ENCODE data around the gene P2RX1. TPM values are rescaled to one million over a fixed set of nuclear protein-coding genes. Genes with fewer than 3 reads are reported as not detected.

Gene P2RX1
- total and polyA plus RNA-seq, 2 donors, result 3.6 to 6.0 TPM

DNA sequence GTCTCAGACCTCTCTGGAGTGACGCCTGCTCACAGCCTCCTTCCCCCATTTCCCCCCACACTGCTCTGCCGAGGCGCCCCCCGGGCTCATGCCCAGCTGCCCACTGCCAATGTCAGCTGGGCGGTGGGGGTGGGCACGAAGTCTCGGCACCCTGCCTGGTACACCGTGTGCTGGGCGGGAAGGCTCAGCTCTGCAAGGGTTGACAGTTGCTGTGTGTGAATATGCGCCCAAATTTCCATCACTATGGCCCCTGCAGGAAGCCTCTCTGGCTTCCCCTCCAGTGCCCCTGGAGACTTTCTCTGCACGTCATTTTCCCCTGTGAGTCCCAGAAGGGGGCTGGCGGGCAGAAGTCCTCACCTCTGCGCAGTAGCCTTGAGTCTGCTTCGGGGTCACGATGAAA, 11.8 kb downstream of the P2RX1 start:
- Histone ChIP-seq H3K4me3 (ENCODE audit: low read length in 2 of 2) (no peak overlapping the region), H3K4me1 (ENCODE audit: control insufficient read depth in 2 of 2, insufficient read depth in 2 of 2, low read length in 2 of 2) (peaks cover 0 to 42% of the 10 kb centered on the region in 2 donors)

DNA sequence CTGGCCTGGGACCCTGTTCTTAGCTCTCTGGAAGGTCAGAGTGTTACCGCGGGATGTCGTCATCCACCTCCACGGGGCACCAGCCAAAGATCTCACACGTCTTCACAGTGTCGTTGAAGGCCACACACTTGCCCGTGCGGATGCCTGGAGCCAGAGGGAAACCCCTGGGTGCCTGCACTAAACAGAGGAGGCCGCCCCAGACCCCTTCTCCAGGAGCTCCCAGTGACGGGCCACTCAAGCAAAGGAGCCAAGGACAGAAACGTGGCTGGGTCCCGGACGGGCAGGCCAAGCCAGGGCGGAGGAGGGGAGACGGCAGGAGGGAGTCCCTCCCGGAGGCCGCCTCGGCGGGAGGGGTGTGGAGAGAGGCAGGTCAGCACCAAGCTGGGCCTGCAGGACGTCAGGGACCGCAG, 12.4 kb downstream of the P2RX1 start:
- Histone ChIP-seq H3K4me3 (ENCODE audit: low read length in 2 of 2) (no peak overlapping the region), H3K9me3 (ENCODE audit: control insufficient read depth in 2 of 2, insufficient read depth in 1 of 2, low read length in 1 of 2) (peaks cover 0 to 6% of the 10 kb centered on the region in 2 donors), H3K27ac (ENCODE audit: low read depth in 1 of 2, low read length in 1 of 2) (no peak overlapping the region), H3K27me3 (ENCODE audit: control insufficient read depth in 2 of 2, insufficient read depth in 1 of 2, low read length in 1 of 2) (no peaks in the 10 kb centered on the region), H3K36me3 (ENCODE audit: control insufficient read depth in 2 of 2, insufficient read depth in 2 of 2, low read length in 1 of 2) (no peaks in the 10 kb centered on the region), H3K4me1 (ENCODE audit: control insufficient read depth in 2 of 2, insufficient read depth in 2 of 2, low read length in 2 of 2) (peaks cover 0 to 42% of the 10 kb centered on the region in 2 donors)
- 95% methylated on average over 21 of the region's 21 CpGs for WGBS
- no peak for DNase-seq (ENCODE audit: low read depth in 6 of 9, low spot score in 9 of 9)

More for the DNA sequence above, 11.8 kb downstream of the P2RX1 start:
- WGBS, result 92% methylated on average over 15 of the region's 15 CpGs
- Histone ChIP-seq H3K27me3 (ENCODE audit: control insufficient read depth in 2 of 2, insufficient read depth in 1 of 2, low read length in 1 of 2) (no peaks in the 10 kb centered on the region), H3K36me3 (ENCODE audit: control insufficient read depth in 2 of 2, insufficient read depth in 2 of 2, low read length in 1 of 2) (no peaks in the 10 kb centered on the region), H3K9me3 (ENCODE audit: control insufficient read depth in 2 of 2, insufficient read depth in 1 of 2, low read length in 1 of 2) (peaks cover 0 to 6% of the 10 kb centered on the region in 2 donors), H3K27ac (ENCODE audit: low read depth in 1 of 2, low read length in 1 of 2) (peak overlapping the region in 1 of 2 donors; percentile 72)
- no peak for DNase-seq (ENCODE audit: low read depth in 6 of 9, low spot score in 9 of 9)

DNA sequence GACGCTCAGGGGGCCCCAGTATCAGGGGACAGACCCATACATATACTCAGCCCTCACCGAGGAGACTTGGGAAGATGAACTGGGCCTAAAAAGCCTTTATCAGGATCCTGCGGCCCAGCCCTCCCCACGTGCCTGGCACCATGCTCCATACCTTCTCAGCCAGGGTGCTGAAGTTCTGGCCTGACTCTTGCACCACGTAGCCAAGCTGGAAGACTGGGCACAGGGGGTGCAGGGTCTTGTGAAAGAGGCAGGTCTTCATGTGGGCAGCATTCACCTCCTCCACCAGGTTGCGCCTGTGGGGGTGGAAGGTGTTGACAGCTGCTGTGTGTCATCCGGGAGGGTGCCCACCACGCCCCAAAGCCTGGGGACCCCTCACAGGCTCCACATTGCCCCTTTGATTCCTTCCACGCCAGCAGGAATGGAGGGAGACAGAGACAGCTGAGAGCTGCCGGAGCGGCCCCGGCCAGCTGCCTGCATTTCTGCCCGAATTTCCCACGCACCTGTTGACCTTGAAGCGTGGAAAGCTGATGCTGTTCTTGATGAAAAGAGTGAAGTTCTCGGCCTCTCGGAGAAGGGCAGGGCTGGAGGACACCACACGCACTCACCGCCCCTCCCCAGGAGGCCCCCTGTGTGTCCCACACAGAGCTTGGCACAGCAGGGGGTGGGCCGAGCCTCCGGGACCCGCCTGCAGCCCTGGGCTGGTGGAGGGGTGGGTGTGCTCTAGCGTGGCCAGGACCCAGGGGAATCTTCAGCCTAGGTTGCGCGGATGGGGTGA, 13.0 kb downstream of the P2RX1 start:
- H3K4me3 ChIP-seq (ENCODE audit: low read length in 2 of 2), result no peak overlapping the region
- no peak for DNase-seq (ENCODE audit: low read depth in 6 of 9, low spot score in 9 of 9)
- H3K9me3 ChIP-seq (ENCODE audit: control insufficient read depth in 2 of 2, insufficient read depth in 1 of 2, low read length in 1 of 2), result peaks cover 0 to 6% of the 10 kb centered on the region in 2 donors
- H3K27me3 ChIP-seq (ENCODE audit: control insufficient read depth in 2 of 2, insufficient read depth in 1 of 2, low read length in 1 of 2), result no peaks in the 10 kb centered on the region
- no peaks in the 10 kb centered on the region for H3K36me3 ChIP-seq (ENCODE audit: control insufficient read depth in 2 of 2, insufficient read depth in 2 of 2, low read length in 1 of 2)
- 96% methylated on average over 25 of the region's 25 CpGs for WGBS
- no peak overlapping the region for H3K27ac ChIP-seq (ENCODE audit: low read depth in 1 of 2, low read length in 1 of 2)
- peaks cover 0 to 37% of the 10 kb centered on the region in 2 donors for H3K4me1 ChIP-seq (ENCODE audit: control insufficient read depth in 2 of 2, insufficient read depth in 2 of 2, low read length in 2 of 2)

DNA sequence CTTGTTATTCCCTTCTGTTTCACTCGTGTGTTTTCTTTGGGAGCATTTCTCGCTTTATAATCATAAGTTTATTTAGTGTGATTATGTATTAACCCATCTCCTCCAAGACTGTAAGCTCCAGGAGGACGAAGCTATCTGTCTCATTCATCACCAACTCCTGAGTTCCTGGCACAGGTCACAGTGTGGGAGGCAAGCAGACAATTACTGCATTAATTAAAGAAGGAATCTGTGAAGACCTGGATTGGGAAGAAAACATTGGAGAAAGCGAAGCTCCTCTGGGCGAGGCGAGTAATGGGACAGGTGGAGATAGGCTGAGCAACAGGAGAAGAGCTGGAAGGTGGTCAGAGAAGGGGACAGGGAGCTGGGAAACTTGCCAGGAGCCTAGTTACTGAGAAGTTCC, 15.6 kb downstream of the P2RX1 start:
- no peak for DNase-seq (ENCODE audit: low read depth in 6 of 9, low spot score in 9 of 9)
- H3K27me3 ChIP-seq (ENCODE audit: control insufficient read depth in 2 of 2, insufficient read depth in 1 of 2, low read length in 1 of 2), result no peaks in the 10 kb centered on the region
- peaks cover 0 to 6% of the 10 kb centered on the region in 2 donors for H3K9me3 ChIP-seq (ENCODE audit: control insufficient read depth in 2 of 2, insufficient read depth in 1 of 2, low read length in 1 of 2)
- no peak overlapping the region for H3K4me3 ChIP-seq (ENCODE audit: low read length in 2 of 2)
- WGBS, result 98% methylated on average over 6 of the region's 6 CpGs
- no peaks in the 10 kb centered on the region for H3K36me3 ChIP-seq (ENCODE audit: control insufficient read depth in 2 of 2, insufficient read depth in 2 of 2, low read length in 1 of 2)
- no peak overlapping the region for H3K27ac ChIP-seq (ENCODE audit: low read depth in 1 of 2, low read length in 1 of 2)
- H3K4me1 ChIP-seq (ENCODE audit: control insufficient read depth in 2 of 2, insufficient read depth in 2 of 2, low read length in 2 of 2), result peaks cover 0 to 49% of the 10 kb centered on the region in 2 donors

DNA sequence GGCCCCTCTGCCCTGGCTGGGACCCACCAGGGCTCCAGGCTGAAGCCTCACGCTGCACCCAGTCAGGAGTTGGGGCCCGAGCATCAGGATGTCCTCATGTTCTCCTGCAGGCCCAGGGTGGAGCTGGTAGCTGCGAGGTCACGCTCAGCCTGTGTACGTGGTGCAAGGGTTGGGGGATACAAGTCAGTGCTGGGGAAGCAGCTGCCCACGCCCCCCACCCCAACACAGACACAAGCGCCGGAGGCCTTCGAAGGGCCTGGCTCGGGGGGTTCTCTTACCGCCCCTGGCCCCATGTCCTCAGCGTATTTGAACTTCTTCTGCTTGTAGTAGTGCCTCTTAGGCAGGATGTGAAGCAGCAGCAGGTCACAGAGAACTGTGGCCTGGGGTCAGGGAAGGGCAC, 18.5 kb downstream of the P2RX1 start:
- peaks cover 0 to 39% of the 10 kb centered on the region in 2 donors for H3K4me1 ChIP-seq (ENCODE audit: control insufficient read depth in 2 of 2, insufficient read depth in 2 of 2, low read length in 2 of 2)
- H3K36me3 ChIP-seq (ENCODE audit: control insufficient read depth in 2 of 2, insufficient read depth in 2 of 2, low read length in 1 of 2), result no peaks in the 10 kb centered on the region
- no peaks in the 10 kb centered on the region for H3K27me3 ChIP-seq (ENCODE audit: control insufficient read depth in 2 of 2, insufficient read depth in 1 of 2, low read length in 1 of 2)
- WGBS, result 96% methylated on average over 12 of the region's 12 CpGs
- H3K9me3 ChIP-seq (ENCODE audit: control insufficient read depth in 2 of 2, insufficient read depth in 1 of 2, low read length in 1 of 2), result no peaks in the 10 kb centered on the region
- DNase-seq (ENCODE audit: low read depth in 6 of 9, low spot score in 9 of 9), result no peak
- no peak overlapping the region for H3K4me3 ChIP-seq (ENCODE audit: low read length in 2 of 2)
- no peak overlapping the region for H3K27ac ChIP-seq (ENCODE audit: low read depth in 1 of 2, low read length in 1 of 2)

DNA sequence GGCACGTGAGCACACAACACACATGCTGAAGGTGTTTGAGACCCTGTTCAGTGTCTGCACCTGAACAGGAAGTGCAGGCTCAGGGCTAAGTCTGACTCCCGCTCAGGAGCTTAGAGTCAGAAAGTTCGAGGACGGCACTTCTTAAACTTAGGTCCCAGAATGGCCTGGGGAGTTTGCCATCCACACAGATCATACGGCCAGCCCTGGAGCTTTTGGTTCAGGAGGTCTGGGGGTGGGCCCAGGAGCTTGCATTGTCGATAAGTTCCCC, 19.4 kb downstream of the P2RX1 start:
- Histone ChIP-seq H3K27ac (ENCODE audit: low read depth in 1 of 2, low read length in 1 of 2) (peak overlapping the region in 1 of 2 donors; percentile 22), H3K9me3 (ENCODE audit: control insufficient read depth in 2 of 2, insufficient read depth in 1 of 2, low read length in 1 of 2) (no peaks in the 10 kb centered on the region), H3K27me3 (ENCODE audit: control insufficient read depth in 2 of 2, insufficient read depth in 1 of 2, low read length in 1 of 2) (peaks cover 0 to 3% of the 10 kb centered on the region in 2 donors), H3K36me3 (ENCODE audit: control insufficient read depth in 2 of 2, insufficient read depth in 2 of 2, low read length in 1 of 2) (no peaks in the 10 kb centered on the region), H3K4me1 (ENCODE audit: control insufficient read depth in 2 of 2, insufficient read depth in 2 of 2, low read length in 2 of 2) (peaks cover 6 to 42% of the 10 kb centered on the region in 2 donors), H3K4me3 (ENCODE audit: low read length in 2 of 2) (no peak overlapping the region)
- WGBS, result 63% methylated on average over 6 of the region's 6 CpGs
- peak in 1 of 9 donors; percentile 62 for DNase-seq (ENCODE audit: low read depth in 6 of 9, low spot score in 9 of 9)

DNA sequence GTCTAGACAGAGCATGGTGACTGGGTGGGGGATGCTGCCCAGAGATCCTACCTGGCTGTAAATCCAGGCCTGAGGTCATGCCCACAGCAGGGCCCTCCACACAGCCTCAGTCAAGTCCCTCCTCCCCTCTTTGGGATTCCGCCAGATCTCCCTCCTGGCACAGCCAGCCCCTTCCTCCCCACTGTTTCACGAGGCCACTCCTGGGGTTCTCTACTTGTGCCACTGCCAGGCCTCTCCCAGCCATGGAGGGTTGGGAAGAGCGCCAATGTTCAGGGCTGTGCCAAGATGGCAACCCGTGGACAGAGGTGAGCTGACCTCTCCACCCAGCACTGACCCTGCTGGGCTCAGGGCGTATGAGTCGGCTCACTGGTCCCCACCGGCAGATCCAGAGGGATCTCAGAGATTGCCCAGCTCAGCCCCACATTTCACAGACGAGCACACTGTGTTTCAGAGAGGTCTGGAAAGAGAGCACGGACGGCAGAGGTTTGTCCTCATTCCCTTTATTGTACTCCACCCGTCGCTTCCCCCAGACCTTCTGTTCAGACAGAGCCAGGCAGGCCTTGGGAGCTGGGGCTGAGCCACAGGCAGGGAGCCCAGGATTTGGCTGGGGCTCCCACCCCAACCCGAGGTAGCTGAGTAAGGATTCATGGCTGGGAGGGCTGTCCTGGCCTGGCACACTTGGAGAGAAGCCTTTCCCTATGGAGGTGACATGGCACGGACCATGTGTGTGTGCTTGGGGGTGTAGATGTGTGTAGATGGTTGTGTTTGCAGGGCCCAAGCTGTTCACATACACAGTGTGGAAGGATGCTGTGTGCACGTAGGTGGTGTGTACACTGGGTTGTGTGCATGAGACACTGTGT, 19.9 kb downstream of the P2RX1 start:
- 87% methylated on average over 15 of the region's 15 CpGs for WGBS
- H3K27me3 ChIP-seq (ENCODE audit: control insufficient read depth in 2 of 2, insufficient read depth in 1 of 2, low read length in 1 of 2), result peaks cover 2 to 7% of the 10 kb centered on the region in 2 donors
- H3K4me1 ChIP-seq (ENCODE audit: control insufficient read depth in 2 of 2, insufficient read depth in 2 of 2, low read length in 2 of 2), result peaks cover 10 to 47% of the 10 kb centered on the region in 2 donors
- DNase-seq (ENCODE audit: low read depth in 6 of 9, low spot score in 9 of 9), result no peak
- H3K9me3 ChIP-seq (ENCODE audit: control insufficient read depth in 2 of 2, insufficient read depth in 1 of 2, low read length in 1 of 2), result no peaks in the 10 kb centered on the region
- peak overlapping the region in 1 of 2 donors; percentile 22 for H3K27ac ChIP-seq (ENCODE audit: low read depth in 1 of 2, low read length in 1 of 2)
- H3K4me3 ChIP-seq (ENCODE audit: low read length in 2 of 2), result no peak overlapping the region
- no peaks in the 10 kb centered on the region for H3K36me3 ChIP-seq (ENCODE audit: control insufficient read depth in 2 of 2, insufficient read depth in 2 of 2, low read length in 1 of 2)

DNA sequence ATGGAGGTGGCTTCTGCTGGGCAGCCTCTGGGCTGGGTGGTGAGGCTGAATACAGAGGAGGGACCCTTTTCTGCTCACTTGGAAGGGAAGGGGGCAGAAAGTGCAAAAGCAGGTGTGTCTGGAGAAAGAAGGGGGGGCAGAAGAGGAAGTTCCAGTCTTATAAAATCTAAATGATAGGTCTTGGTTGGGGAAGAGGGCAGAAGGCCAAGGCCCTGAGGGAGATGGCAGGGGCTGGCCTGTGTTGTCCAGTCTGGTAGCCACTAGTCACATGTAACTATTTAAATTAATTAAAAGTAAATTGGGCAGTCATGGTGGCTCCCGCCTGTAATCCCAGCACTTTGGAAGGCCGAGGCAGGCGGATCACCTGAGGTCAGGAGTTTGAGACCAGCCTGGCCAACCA, 20.9 kb downstream of the P2RX1 start:
- 98% methylated on average over 3 of the region's 3 CpGs for WGBS

DNA sequence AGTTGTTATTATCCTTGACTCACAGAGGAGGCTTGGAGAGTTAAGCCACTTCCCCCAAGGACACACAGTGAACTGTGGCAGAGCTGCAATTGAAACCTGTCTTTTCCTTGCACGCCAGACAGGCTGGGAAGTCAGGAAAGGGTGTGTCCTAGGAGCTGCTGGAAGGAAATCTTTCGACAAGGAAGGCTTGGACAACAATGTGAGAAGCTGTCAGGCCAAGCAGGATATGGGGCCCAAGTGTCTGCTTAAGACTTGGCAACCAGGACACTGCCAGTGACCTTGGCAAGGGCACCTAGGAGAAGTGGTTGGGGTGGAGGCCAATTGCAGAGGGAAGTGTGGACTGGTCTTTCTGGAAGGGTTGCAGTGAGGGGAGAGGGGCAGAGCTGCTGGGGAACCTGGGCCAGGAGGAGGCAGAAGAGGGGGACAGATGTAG, 21.3 kb downstream of the P2RX1 start:
- Histone ChIP-seq H3K27me3 (ENCODE audit: control insufficient read depth in 2 of 2, insufficient read depth in 1 of 2, low read length in 1 of 2) (peaks cover 2 to 7% of the 10 kb centered on the region in 2 donors), H3K9me3 (ENCODE audit: control insufficient read depth in 2 of 2, insufficient read depth in 1 of 2, low read length in 1 of 2) (no peaks in the 10 kb centered on the region), H3K36me3 (ENCODE audit: control insufficient read depth in 2 of 2, insufficient read depth in 2 of 2, low read length in 1 of 2) (no peaks in the 10 kb centered on the region), H3K27ac (ENCODE audit: low read depth in 1 of 2, low read length in 1 of 2) (no peak overlapping the region), H3K4me1 (ENCODE audit: control insufficient read depth in 2 of 2, insufficient read depth in 2 of 2, low read length in 2 of 2) (peaks cover 11 to 59% of the 10 kb centered on the region in 2 donors), H3K4me3 (ENCODE audit: low read length in 2 of 2) (no peak overlapping the region)
- DNase-seq (ENCODE audit: low read depth in 6 of 9, low spot score in 9 of 9), result no peak
- 83% methylated on average over 2 of the region's 2 CpGs for WGBS

More for the DNA sequence above, 20.9 kb downstream of the P2RX1 start:
- DNase-seq (ENCODE audit: low read depth in 6 of 9, low spot score in 9 of 9), result no peak
- H3K9me3 ChIP-seq (ENCODE audit: control insufficient read depth in 2 of 2, insufficient read depth in 1 of 2, low read length in 1 of 2), result no peaks in the 10 kb centered on the region
- no peaks in the 10 kb centered on the region for H3K36me3 ChIP-seq (ENCODE audit: control insufficient read depth in 2 of 2, insufficient read depth in 2 of 2, low read length in 1 of 2)
- H3K27ac ChIP-seq (ENCODE audit: low read depth in 1 of 2, low read length in 1 of 2), result no peak overlapping the region
- no peak overlapping the region for H3K4me3 ChIP-seq (ENCODE audit: low read length in 2 of 2)
- peaks cover 2 to 7% of the 10 kb centered on the region in 2 donors for H3K27me3 ChIP-seq (ENCODE audit: control insufficient read depth in 2 of 2, insufficient read depth in 1 of 2, low read length in 1 of 2)
- peaks cover 11 to 56% of the 10 kb centered on the region in 2 donors for H3K4me1 ChIP-seq (ENCODE audit: control insufficient read depth in 2 of 2, insufficient read depth in 2 of 2, low read length in 2 of 2)
